Spleen (tissue), 13 donors: ENCODE data around the gene FTL. TPM values are rescaled to one million over a fixed set of nuclear protein-coding genes. Genes with fewer than 3 reads are reported as not detected.

Experiments
- DNase-seq: peaks from one replicate; pipeline ENCODE4 v3.0.0-alpha.2; 2020
- H3K27ac ChIP-seq, 8 donors: fragments of 200-600 bp; sonication (generic) in 7 of 8; 1 replicate in 4 of 8; 2 replicates in 4 of 8; pipeline versions ENCODE4 v1.5.0 to v1.8.0; 2016 to 2021; ENCODE audit warnings: inconsistent platforms in 4 of 8, mild to moderate bottlenecking in 4 of 8, moderate library complexity in 1 of 8
- H3K27me3 ChIP-seq, 7 donors: fragments of 200-600 bp; sonication (generic) in 6 of 7; replicated peaks in 1 of 7; 1 replicate in 4 of 7; 2 replicates in 3 of 7; pipeline versions ENCODE4 v1.5.0 to v1.8.0; 2016 to 2021; ENCODE audit warnings: inconsistent platforms in 3 of 7, mild to moderate bottlenecking in 1 of 7
- H3K36me3 ChIP-seq, 6 donors: fragments of 200-600 bp; sonication (generic) in 5 of 6; 1 replicate in 4 of 6; 2 replicates in 2 of 6; pipeline versions ENCODE4 v1.5.0 to v1.8.0; 2016 to 2021; ENCODE audit warnings: inconsistent platforms in 2 of 6
- H3K4me1 ChIP-seq, 6 donors: fragments of 200-600 bp; sonication (generic) in 5 of 6; 1 replicate in 3 of 6; 2 replicates in 3 of 6; pipeline versions ENCODE4 v1.5.0 to v1.8.0; 2016 to 2021; ENCODE audit warnings: inconsistent platforms in 3 of 6
- H3K4me3 ChIP-seq, 8 donors: fragments of 200-600 bp; sonication (generic) in 7 of 8; 1 replicate in 4 of 8; 2 replicates in 4 of 8; pipeline versions ENCODE4 v1.5.0 to v1.8.0; 2016 to 2021; ENCODE audit warnings: inconsistent platforms in 4 of 8, mild to moderate bottlenecking in 4 of 8, moderate library complexity in 2 of 8
- H3K9me3 ChIP-seq, 8 donors: fragments of 200-600 bp; sonication (generic) in 7 of 8; 1 replicate in 4 of 8; 2 replicates in 4 of 8; pipeline versions ENCODE4 v1.5.0 to v1.8.0; 2016 to 2021; ENCODE audit warnings: inconsistent platforms in 4 of 8
- CTCF ChIP-seq, 11 experiments: fragments of 200-600 bp in 7 of 11; fragments of 450-650 bp in 4 of 11; sonication (generic) in 4 of 11; IDR thresholded peaks in 8 of 11; conservative IDR thresholded peaks in 3 of 11; 1 replicate in 7 of 11; 2 replicates in 4 of 11; pipeline versions ENCODE4 v1.4.0 to v1.8.0; 2016 to 2021; ENCODE audit warnings: antibody characterized with exemption in 11 of 11, inconsistent platforms in 4 of 11, mild to moderate bottlenecking in 1 of 11
- POLR2A ChIP-seq, 3 donors: fragments of 450-650 bp; IDR thresholded peaks; one replicate each; pipeline ENCODE4 v1.5.1; 2017; ENCODE audit warnings: antibody characterized with exemption in 3 of 3, mild to moderate bottlenecking in 1 of 3
- POLR2AphosphoS5 ChIP-seq, 3 donors: sonication (generic); formaldehyde crosslinking; IDR thresholded peaks; one replicate each; pipeline ENCODE4 v1.5.1; 2017; ENCODE audit warnings: antibody characterized with exemption in 3 of 3
- WGBS, 5 donors: extraction: QIAGEN DNeasy Blood & Tissue Kit in 3 of 5; methylation state at CpG; one replicate each; pipeline versions ENCODE4 v1.1.5 to v1.1.7; 2013 to 2018; 5-methylcytosine and 5-hydroxymethylcytosine counted together
- intact Hi-C: fragments of 100-400 bp; cut with DNase I; formaldehyde crosslinking; loops from one replicate; pipeline ENCODE4 v1.15.0; 2023; ENCODE audit warnings: low total_unique reads
- long read RNA-seq, 2 donors: transcript quantifications; one replicate each; lab custom pipeline, GENCODE V29; 2026
- polyA plus RNA-seq, 3 donors: library from polyadenylated mRNA; stranded (reverse); fragments of 200-250 nt; gene quantifications; one replicate each; pipeline ENCODE4 v1.2.1, GENCODE V29; 2013
- total RNA-seq, 7 donors: library from RNA; depleted of rRNA in 3 of 7; stranded (reverse); fragments of >200 nt in 3 of 7; fragmentation: NEBNext Ultra II Directional in 4 of 7; extraction: Animal tissue kit (Norgen Biotek cat#: 25700) in 4 of 7; gene quantifications; one replicate each; pipeline versions ENCODE4 v1.1.0 to v1.2.1, GENCODE V29; 2016 to 2021
- donor health status: healthy with polysubstance abuse.
- donor health status: DM: no; HTN: no; CAD: no; lungs with moderate emphysema.
- donor health status: DM: no; HTN: no; CAD: no.
- donor health status: Bipolar disorder and iron deficiency.
- donor health status: healthy.
- donor health status: DM: no; HTN: no; CAD: no.
- donor health status: DM: yes; HTN: yes; CAD: no.

FTL gene
- total RNA-seq: over 10,000 TPM in 2 of 7 donors, 1,000 to 10,000 TPM in 5; 4,960 to 10,995 (median 6,703) TPM
- over 10,000 TPM in 1 of 3 donors, 1,000 to 10,000 TPM in 2; 5,646 to 14,078 (median 8,665) TPM for polyA plus RNA-seq
- long read RNA-seq, donor 1, transcript FTL-201 (4 exons, 878 nt): major isoform, 5,078 of 6,143 reads
- long read RNA-seq, donor 1, partial matches to known transcripts: 470 of 6,143 reads
- long read RNA-seq, donor 1, other reads (novel, unspliced or antisense): 595 of 6,143 reads
- long read RNA-seq, donor 2, transcript FTL-201 (4 exons, 878 nt): major isoform, 3,504 of 4,276 reads
- long read RNA-seq, donor 2, partial matches to known transcripts: 365 of 4,276 reads
- long read RNA-seq, donor 2, other reads (novel, unspliced or antisense): 407 of 4,276 reads

GRCh38 chr19:48965040-48965805, at the start of gene FTL:
Gene FTL, plus strand, starts transcription at chr19:48965309. Its CDS starts 199 bp downstream, at chr19:48965508.
- H3K27me3 ChIP-seq: no peaks in the 10 kb centered on the region
- intact Hi-C loops: loop anchor here (10.0 kb wide), 1 partner anchor 90 kb away; the partner anchor contains the start of gene PPP1R15A
- H3K4me3 ChIP-seq: peak within 1 kb of the TSS; percentile 74 to 99 (median 92)
- H3K4me1 ChIP-seq: peaks cover 35 to 90% (median 75%) of the 10 kb centered on the region in 6 donors
- WGBS, 5 donors: 0 to 1% (median 0%) methylated on average over 30 to 52 of the region's 52 CpGs
- H3K36me3 ChIP-seq: peaks cover 3 to 62% (median 37%) of the 10 kb centered on the region in 6 donors
- H3K9me3 ChIP-seq: no peaks in the 10 kb centered on the region
- peak; percentile 99 for DNase-seq
- peak in 3 of 11 experiments; percentile 9 to 17 (median 10) for TF ChIP-seq CTCF (IDR thresholded peaks at IDR 0.05 in 8 of 11, conservative IDR thresholded peaks at IDR 0.05 in 3 of 11)
- TF ChIP-seq POLR2AphosphoS5 (IDR thresholded peaks at IDR 0.05): peak; percentile 100
- TF ChIP-seq POLR2A (IDR thresholded peaks at IDR 0.05): peak; percentile 99 to 100 (median 99)
- H3K27ac ChIP-seq: peak within 1 kb of the TSS; percentile 81 to 98 (median 97)

GRCh38 chr19:48915757-48916156, 49.4 kb upstream of the FTL start:
- TF ChIP-seq POLR2A (IDR thresholded peaks at IDR 0.05) (no peak), POLR2AphosphoS5 (IDR thresholded peaks at IDR 0.05) (no peak), CTCF (IDR thresholded peaks at IDR 0.05 in 8 of 11, conservative IDR thresholded peaks at IDR 0.05 in 3 of 11) (no peak)

GRCh38 chr19:48918071-48918470, 47.0 kb upstream of the FTL start:
- TF ChIP-seq CTCF (IDR thresholded peaks at IDR 0.05 in 8 of 11, conservative IDR thresholded peaks at IDR 0.05 in 3 of 11) (no peak), POLR2AphosphoS5 (IDR thresholded peaks at IDR 0.05) (peak in 2 of 3 donors; percentile 16 to 23)
- DNase-seq: no peak

More at GRCh38 chr19:48915757-48916156, 49.4 kb upstream of the FTL start:
- no peaks in the 10 kb centered on the region for H3K27me3 ChIP-seq
- H3K4me1 ChIP-seq: peaks cover 0 to 7% (median 0%) of the 10 kb centered on the region in 6 donors
- DNase-seq: no peak
- H3K27ac ChIP-seq: no peak overlapping the region
- intact Hi-C loops: no loop called here
- no peaks in the 10 kb centered on the region for H3K9me3 ChIP-seq
- no peak overlapping the region for H3K4me3 ChIP-seq
- H3K36me3 ChIP-seq: peaks cover 2 to 100% (median 89%) of the 10 kb centered on the region in 6 donors
- 86 to 92% (median 88%) methylated on average over 8 of the region's 8 CpGs for WGBS, 5 donors

More at GRCh38 chr19:48918071-48918470, 47.0 kb upstream of the FTL start:
- Histone ChIP-seq H3K9me3 (no peaks in the 10 kb centered on the region), H3K4me3 (no peak overlapping the region), H3K36me3 (peaks cover 2 to 100% (median 87%) of the 10 kb centered on the region in 6 donors), H3K27ac (peak overlapping the region in 2 of 8 donors; percentile 11 to 55), H3K27me3 (no peaks in the 10 kb centered on the region), H3K4me1 (peaks cover 0 to 7% (median 0%) of the 10 kb centered on the region in 6 donors)
- intact Hi-C loops: no loop called here
- WGBS, 5 donors: 47 to 63% (median 54%) methylated on average over 6 of the region's 6 CpGs
